H9 (cell line): Measurements from ENCODE around the gene TECPR2. TPM values are rescaled to one million over a fixed set of nuclear protein-coding genes. Genes with fewer than 3 reads are reported as not detected.

Source experiments
- DNase-seq: peaks from one replicate; pipeline ENCODE4 v3.0.0-alpha.2; 2017
- H2AFZ ChIP-seq: one replicate; pipeline ENCODE4 v1.6.1; 2013; ENCODE audit warnings: mild to moderate bottlenecking, low read length, control low read depth, moderate library complexity
- H2AK5ac ChIP-seq: 2 replicates; pipeline ENCODE4 v1.6.1; 2013; ENCODE audit warnings: low read length, control low read depth, mixed read lengths; ENCODE audit not compliant: insufficient read length
- H2BK120ac ChIP-seq: one replicate; pipeline ENCODE4 v1.6.1; 2013; ENCODE audit warnings: low read depth, mild to moderate bottlenecking, low read length, control low read depth, inconsistent platforms; ENCODE audit not compliant: poor library complexity, severe bottlenecking
- H2BK12ac ChIP-seq: 2 replicates; pipeline ENCODE4 v1.6.1; 2013; ENCODE audit warnings: low read length, control low read depth, mixed read lengths, low read depth; ENCODE audit not compliant: insufficient read length
- H2BK15ac ChIP-seq: 2 replicates; pipeline ENCODE4 v1.6.1; 2013; ENCODE audit warnings: low read depth, low read length, control low read depth
- H2BK20ac ChIP-seq: one replicate; pipeline ENCODE4 v1.6.1; 2013; ENCODE audit warnings: low read depth, mild to moderate bottlenecking, low read length, control low read depth, inconsistent platforms; ENCODE audit not compliant: poor library complexity, severe bottlenecking
- H2BK5ac ChIP-seq: 2 replicates; pipeline ENCODE4 v1.6.1; 2013; ENCODE audit warnings: low read length, control low read depth, mixed read lengths; ENCODE audit not compliant: insufficient read length
- H3K14ac ChIP-seq: 2 replicates; pipeline ENCODE4 v1.6.1; 2013; ENCODE audit warnings: low read length, control low read depth; ENCODE audit not compliant: insufficient read depth
- H3K18ac ChIP-seq: 2 replicates; pipeline ENCODE4 v1.6.1; 2013; ENCODE audit warnings: low read depth, mild to moderate bottlenecking, mixed read lengths, low read length, control low read depth; ENCODE audit not compliant: insufficient read length
- H3K23ac ChIP-seq: 2 replicates; pipeline ENCODE4 v1.6.1; 2013; ENCODE audit warnings: low read length, control low read depth, mixed read lengths, low read depth; ENCODE audit not compliant: insufficient read length
- H3K23me2 ChIP-seq: 2 replicates; pipeline ENCODE4 v1.6.1; 2013; ENCODE audit warnings: low read depth, mild to moderate bottlenecking, mixed read lengths, low read length, control low read depth; ENCODE audit not compliant: insufficient read length, poor library complexity, severe bottlenecking
- H3K27ac ChIP-seq: 2 replicates; pipeline ENCODE4 v1.5.1; 2013; ENCODE audit warnings: low read length, control low read depth, mixed read lengths, low read depth; ENCODE audit not compliant: insufficient read length
- H3K27me3 ChIP-seq: 2 replicates; pipeline ENCODE4 v1.6.1; 2013; ENCODE audit warnings: low read length, control low read depth, inconsistent platforms; ENCODE audit not compliant: insufficient read depth
- H3K4ac ChIP-seq: 2 replicates; pipeline ENCODE4 v1.6.1; 2013; ENCODE audit warnings: low read depth, mild to moderate bottlenecking, control low read depth, inconsistent platforms, low read length, moderate library complexity
- H3K4me1 ChIP-seq: 2 replicates; pipeline ENCODE4 v1.6.1; 2013; ENCODE audit warnings: low read length, control low read depth, inconsistent platforms; ENCODE audit not compliant: insufficient read depth
- H3K4me2 ChIP-seq: 2 replicates; pipeline ENCODE4 v1.6.1; 2013; ENCODE audit warnings: low read length, control low read depth, mixed read lengths; ENCODE audit not compliant: insufficient read length, insufficient read depth
- H3K56ac ChIP-seq: 2 replicates; pipeline ENCODE4 v1.6.1; 2013; ENCODE audit warnings: low read depth, mild to moderate bottlenecking, mixed read lengths, low read length, control low read depth; ENCODE audit not compliant: insufficient read length
- H3K79me1 ChIP-seq: 2 replicates; pipeline ENCODE4 v1.6.1; 2013; ENCODE audit warnings: low read depth, mild to moderate bottlenecking, moderate library complexity, low read length, control low read depth, inconsistent platforms; ENCODE audit not compliant: insufficient read depth, poor library complexity, severe bottlenecking
- H3K79me2 ChIP-seq: 2 replicates; pipeline ENCODE4 v1.6.1; 2013; ENCODE audit warnings: low read length, control low read depth, inconsistent platforms; ENCODE audit not compliant: insufficient read depth
- H3K9ac ChIP-seq: 2 replicates; pipeline ENCODE4 v1.6.1; 2013; ENCODE audit warnings: low read length, control low read depth, mixed read lengths; ENCODE audit not compliant: insufficient read length; ENCODE audit errors: extremely low read depth
- H3K9me3 ChIP-seq: one replicate; pipeline ENCODE4 v1.6.1; 2013; ENCODE audit warnings: low read depth, low read length, inconsistent platforms; ENCODE audit not compliant: control insufficient read depth
- H3T11ph ChIP-seq: one replicate; pipeline ENCODE4 v1.6.1; 2013; ENCODE audit warnings: mild to moderate bottlenecking, low read length, control low read depth, inconsistent platforms
- H4K20me1 ChIP-seq: one replicate; pipeline ENCODE4 v1.6.1; 2013; ENCODE audit not compliant: control insufficient read depth, insufficient read length, insufficient read depth
- H4K5ac ChIP-seq: 2 replicates; pipeline ENCODE4 v1.6.1; 2013; ENCODE audit warnings: low read depth, mild to moderate bottlenecking, mixed read lengths, low read length, control low read depth; ENCODE audit not compliant: insufficient read length
- H4K8ac ChIP-seq: replicated peaks from 2 replicates; pipeline ENCODE4 v1.6.1; 2013; ENCODE audit warnings: low read length, control low read depth, mixed read lengths, low read depth; ENCODE audit not compliant: insufficient read length
- H4K91ac ChIP-seq: 2 replicates; pipeline ENCODE4 v1.6.1; 2013; ENCODE audit warnings: low read depth, mild to moderate bottlenecking, moderate library complexity, mixed read lengths, low read length, control low read depth; ENCODE audit not compliant: insufficient read length
- H3K27ac Mint-ChIP-seq, 3 experiments: 2 replicates in 2 of 3; 3 replicates in 1 of 3; pipeline ENCODE4 v1.8.0; 2020 to 2021; ENCODE audit warnings: mixed read lengths in 3 of 3, mild to moderate bottlenecking in 1 of 3, moderate library complexity in 1 of 3
- H3K27me3 Mint-ChIP-seq: 2 replicates; pipeline ENCODE4 v1.8.0; 2021; ENCODE audit warnings: low read depth, mild to moderate bottlenecking, moderate library complexity, mixed read lengths
- H3K36me3 Mint-ChIP-seq, 3 experiments: 2 replicates in 2 of 3; 3 replicates in 1 of 3; pipeline ENCODE4 v1.8.0; 2020 to 2021; ENCODE audit warnings: low read depth in 3 of 3, mixed read lengths in 3 of 3; ENCODE audit not compliant: insufficient read depth in 1 of 3
- H3K4me1 Mint-ChIP-seq, 2 experiments: 2 replicates each; pipeline ENCODE4 v1.8.0; 2020; ENCODE audit warnings: mixed read lengths in 2 of 2
- H3K4me3 Mint-ChIP-seq, 2 experiments: 2 replicates in 1 of 2; 3 replicates in 1 of 2; pipeline ENCODE4 v1.8.0; 2020 to 2021; ENCODE audit warnings: mild to moderate bottlenecking in 2 of 2, mixed read lengths in 2 of 2, moderate library complexity in 1 of 2
- H3K9me3 Mint-ChIP-seq, 2 experiments: 2 replicates in 1 of 2; 3 replicates in 1 of 2; pipeline ENCODE4 v1.8.0; 2020; ENCODE audit warnings: mild to moderate bottlenecking in 2 of 2, mixed read lengths in 2 of 2, moderate library complexity in 1 of 2
- CTCF ChIP-seq: fragments of 200-600 bp; sonication (generic); conservative IDR thresholded peaks from 3 replicates; pipeline ENCODE4 v1.8.0; 2021; ENCODE audit warnings: antibody characterized with exemption, mild to moderate bottlenecking
- WGBS: extraction: QIAGEN DNeasy Blood & Tissue Kit; methylation state at CpG from one replicate; pipeline ENCODE4 v1.1.7; 2013; ENCODE audit warnings: missing lambda C conversion rate, low lambda C conversion rate, mixed read lengths; ENCODE audit not compliant: insufficient read length; ENCODE audit errors: extremely low coverage; 5-methylcytosine and 5-hydroxymethylcytosine counted together
- total RNA-seq: library from RNA; stranded (reverse); gene quantifications from 2 replicates; pipeline ENCODE4 v1.2.1, GENCODE V29; 2021

The TECPR2 gene
- total RNA-seq, 1 experiment from 2014 or later = 15.4 TPM

- H3K27me3 ChIP-seq = no peaks in the 10 kb centered on the region
- H3T11ph ChIP-seq = no peak overlapping the region
- H3K79me2 ChIP-seq = no peaks in the 10 kb centered on the region
- no peak overlapping the region for H2AFZ ChIP-seq
- H3K9me3 Mint-ChIP-seq = no peaks in the 10 kb centered on the region; a peak in 1 of 5 replicates
- no peak overlapping the region for H2BK120ac ChIP-seq
- H2BK15ac ChIP-seq = no peak overlapping the region
- no peak overlapping the region for H3K9ac ChIP-seq
- H4K8ac ChIP-seq = no peak overlapping the region
- H3K4ac ChIP-seq = no peak overlapping the region
- H2BK5ac ChIP-seq = no peak overlapping the region
- peak overlapping the region in 2 of 3 experiments; percentile 89 to 92; a peak in 2 of 7 replicates for H3K27ac Mint-ChIP-seq
- peak overlapping the region in 1 of 2 experiments; percentile 15; a peak in 1 of 5 replicates for H3K4me3 Mint-ChIP-seq
- no peak overlapping the region for H4K5ac ChIP-seq
- no peak overlapping the region for H2AK5ac ChIP-seq
- H3K27ac ChIP-seq = no peak overlapping the region
- WGBS = 100% methylated on average over 4 of the region's 21 CpGs
- H3K79me1 ChIP-seq = no peaks in the 10 kb centered on the region
- H4K91ac ChIP-seq = no peak overlapping the region
- peaks cover 0 to 3% of the 10 kb centered on the region in 2 experiments; a peak in 1 of 4 replicates for H3K4me1 Mint-ChIP-seq
- no peak overlapping the region for H2BK12ac ChIP-seq
- H3K23me2 ChIP-seq = no peaks in the 10 kb centered on the region
- DNase-seq = no peak
- H3K4me2 ChIP-seq = no peak overlapping the region
- no peak overlapping the region for H2BK20ac ChIP-seq
- H4K20me1 ChIP-seq = no peaks in the 10 kb centered on the region
- no peak overlapping the region for H3K14ac ChIP-seq
- H3K27me3 Mint-ChIP-seq = peaks cover 1% of the 10 kb centered on the region; the same call in 1 of the 2 replicates
- no peaks in the 10 kb centered on the region for H3K4me1 ChIP-seq
- TF ChIP-seq CTCF = no peak
- peaks cover 6 to 9% (median 7%) of the 10 kb centered on the region in 3 experiments; a peak in 5 of 7 replicates for H3K36me3 Mint-ChIP-seq
- H3K9me3 ChIP-seq = no peaks in the 10 kb centered on the region
- no peak overlapping the region for H3K23ac ChIP-seq
- H3K18ac ChIP-seq = no peak overlapping the region
- no peak overlapping the region for H3K56ac ChIP-seq
Observed at GRCh38 chr14:102498678-102499265, 136.0 kb downstream of the TECPR2 start.
